Measurements from ENCODE around the gene ANKRD6.

- no peak for TF ChIP-seq CTCF (IDR thresholded peaks at IDR 0.05)
- no peak for TF ChIP-seq POLR2A (IDR thresholded peaks at IDR 0.05)
Measured at GRCh38 chr6:89528866-89529265, 95.9 kb downstream of the ANKRD6 start.

Measured in heart left ventricle (tissue), 13 donors.